ENCODE measurements around the gene CMSS1.

Gene CMSS1

DNA sequence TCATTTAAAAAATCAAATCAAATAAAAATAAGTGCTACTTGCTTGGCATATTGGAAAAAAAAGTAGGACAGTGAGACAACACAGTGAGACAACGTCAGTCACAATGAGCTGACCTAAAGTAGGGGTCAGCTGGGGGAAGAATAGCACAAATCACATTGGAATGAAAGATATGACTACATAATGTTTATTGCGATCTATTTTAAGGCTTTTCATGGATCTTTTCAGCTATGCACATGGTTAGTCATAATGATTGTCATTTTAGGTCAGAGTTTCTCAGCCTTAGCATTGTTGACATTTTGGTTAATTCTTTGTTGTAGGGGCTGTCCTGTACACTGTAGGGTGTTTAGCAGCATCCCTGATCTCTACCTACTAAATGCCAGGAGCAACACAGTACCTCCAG lies 44.5 kb downstream of the CMSS1 start:
- in situ Hi-C loops (cut with HindIII; ENCODE audit: low sequenced_read_pairs) = no loop called here
- TF ChIP-seq, protein P1, sequence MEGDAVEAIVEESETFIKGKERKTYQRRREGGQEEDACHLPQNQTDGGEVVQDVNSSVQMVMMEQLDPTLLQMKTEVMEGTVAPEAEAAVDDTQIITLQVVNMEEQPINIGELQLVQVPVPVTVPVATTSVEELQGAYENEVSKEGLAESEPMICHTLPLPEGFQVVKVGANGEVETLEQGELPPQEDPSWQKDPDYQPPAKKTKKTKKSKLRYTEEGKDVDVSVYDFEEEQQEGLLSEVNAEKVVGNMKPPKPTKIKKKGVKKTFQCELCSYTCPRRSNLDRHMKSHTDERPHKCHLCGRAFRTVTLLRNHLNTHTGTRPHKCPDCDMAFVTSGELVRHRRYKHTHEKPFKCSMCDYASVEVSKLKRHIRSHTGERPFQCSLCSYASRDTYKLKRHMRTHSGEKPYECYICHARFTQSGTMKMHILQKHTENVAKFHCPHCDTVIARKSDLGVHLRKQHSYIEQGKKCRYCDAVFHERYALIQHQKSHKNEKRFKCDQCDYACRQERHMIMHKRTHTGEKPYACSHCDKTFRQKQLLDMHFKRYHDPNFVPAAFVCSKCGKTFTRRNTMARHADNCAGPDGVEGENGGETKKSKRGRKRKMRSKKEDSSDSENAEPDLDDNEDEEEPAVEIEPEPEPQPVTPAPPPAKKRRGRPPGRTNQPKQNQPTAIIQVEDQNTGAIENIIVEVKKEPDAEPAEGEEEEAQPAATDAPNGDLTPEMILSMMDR (IDR thresholded peaks at IDR 0.05; ENCODE audit: low read depth, low read length, missing control alignments) = no peak
- no peak for DNase-seq (ENCODE audit: low read depth)
- H3K4me3 ChIP-seq (ENCODE audit: low read depth, low read length) = no peak overlapping the region

DNA sequence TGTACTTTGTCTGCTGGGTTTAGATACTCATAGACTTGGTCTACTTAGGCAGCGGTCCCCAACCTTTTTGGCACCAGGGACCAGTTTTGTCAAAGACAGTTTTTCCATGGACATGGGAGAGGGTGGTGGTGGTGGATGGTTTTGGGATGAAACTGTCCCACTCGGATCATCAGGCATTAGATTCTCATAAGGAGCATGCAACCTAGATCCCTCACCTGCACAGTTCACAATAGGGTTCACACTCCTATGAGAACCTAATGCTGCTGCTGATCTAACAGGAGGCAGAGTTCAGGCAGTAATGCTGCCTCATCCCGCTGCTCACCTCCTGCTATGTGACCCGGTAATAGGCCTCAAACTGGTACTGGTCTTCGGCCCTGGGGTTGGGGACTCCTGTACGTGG lies 45.3 kb downstream of the CMSS1 start:
- TF ChIP-seq, protein P1 (IDR thresholded peaks at IDR 0.05; ENCODE audit: low read depth, low read length, missing control alignments) = no peak
- in situ Hi-C loops (cut with HindIII; ENCODE audit: low sequenced_read_pairs) = no loop called here
- no peak overlapping the region for H3K4me3 ChIP-seq (ENCODE audit: low read depth, low read length)
- no peak for DNase-seq (ENCODE audit: low read depth)

DNA sequence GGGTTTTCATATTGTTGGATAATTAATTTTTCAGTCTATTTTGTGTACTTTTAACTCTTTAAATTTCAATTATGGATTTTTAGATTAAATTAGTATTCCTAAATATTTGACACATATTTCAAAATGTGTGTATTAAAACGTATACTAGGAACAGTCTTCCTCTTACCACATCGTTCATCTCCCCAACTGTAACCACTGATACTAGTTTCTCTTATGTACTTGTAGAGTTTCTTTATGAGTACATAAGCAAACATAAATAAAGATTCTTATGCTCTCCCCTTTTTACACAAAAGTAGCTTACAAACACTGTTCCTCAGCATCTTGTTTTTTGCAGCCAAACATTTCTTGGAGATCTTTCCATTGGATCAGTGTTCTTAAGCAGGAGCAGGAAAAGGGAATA lies 45.9 kb downstream of the CMSS1 start:
- TF ChIP-seq, protein P1 (IDR thresholded peaks at IDR 0.05; ENCODE audit: low read depth, low read length, missing control alignments) = no peak
- no peak overlapping the region for H3K4me3 ChIP-seq (ENCODE audit: low read depth, low read length)
- in situ Hi-C loops (cut with HindIII; ENCODE audit: low sequenced_read_pairs) = no loop called here
- DNase-seq (ENCODE audit: low read depth) = no peak

DNA sequence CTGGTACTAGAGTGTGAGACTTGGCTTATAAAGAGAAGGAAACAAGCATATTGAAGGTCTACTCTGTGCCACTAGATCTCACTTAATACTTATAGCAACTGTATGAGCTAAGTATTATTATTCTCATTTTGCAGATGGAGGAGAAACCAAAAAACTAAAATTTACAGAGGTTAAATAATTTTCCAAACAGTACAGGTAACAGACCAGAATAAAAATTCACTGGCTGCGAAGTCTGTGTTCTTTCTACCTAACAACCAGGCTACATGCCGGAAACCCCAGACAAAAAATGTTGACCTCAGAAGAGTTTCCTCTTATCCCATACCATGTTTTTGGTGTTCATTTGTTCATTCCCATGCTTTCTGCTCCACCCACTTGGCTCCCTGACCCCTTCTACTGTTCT lies 46.6 kb downstream of the CMSS1 start:
- H3K4me3 ChIP-seq (ENCODE audit: low read depth, low read length) = no peak overlapping the region
- in situ Hi-C loops (cut with HindIII; ENCODE audit: low sequenced_read_pairs) = no loop called here
- TF ChIP-seq, protein P1 (IDR thresholded peaks at IDR 0.05; ENCODE audit: low read depth, low read length, missing control alignments) = no peak
- DNase-seq (ENCODE audit: low read depth) = no peak

DNA sequence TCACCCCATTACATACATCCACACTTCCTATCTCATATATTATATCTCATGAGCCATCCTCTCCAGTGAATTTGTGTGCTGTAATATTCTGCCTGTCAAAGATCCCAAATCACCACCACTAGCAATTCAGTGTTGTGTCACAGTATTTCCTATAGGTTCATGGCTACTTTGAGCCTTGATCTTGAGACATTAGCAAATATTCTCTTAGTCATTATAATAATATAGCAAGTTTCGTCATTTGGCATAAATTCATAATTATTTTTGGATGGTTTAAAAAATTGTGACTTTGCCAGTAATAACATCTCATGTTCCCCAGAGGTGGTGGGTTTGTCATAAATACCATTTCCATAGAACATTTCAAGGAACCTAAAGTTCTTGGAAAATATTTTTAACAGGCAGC lies 47.7 kb downstream of the CMSS1 start:
- H3K4me3 ChIP-seq (ENCODE audit: low read depth, low read length) = no peak overlapping the region
- DNase-seq (ENCODE audit: low read depth) = no peak
- TF ChIP-seq, protein P1 (IDR thresholded peaks at IDR 0.05; ENCODE audit: low read depth, low read length, missing control alignments) = no peak
- in situ Hi-C loops (cut with HindIII; ENCODE audit: low sequenced_read_pairs) = no loop called here

DNA sequence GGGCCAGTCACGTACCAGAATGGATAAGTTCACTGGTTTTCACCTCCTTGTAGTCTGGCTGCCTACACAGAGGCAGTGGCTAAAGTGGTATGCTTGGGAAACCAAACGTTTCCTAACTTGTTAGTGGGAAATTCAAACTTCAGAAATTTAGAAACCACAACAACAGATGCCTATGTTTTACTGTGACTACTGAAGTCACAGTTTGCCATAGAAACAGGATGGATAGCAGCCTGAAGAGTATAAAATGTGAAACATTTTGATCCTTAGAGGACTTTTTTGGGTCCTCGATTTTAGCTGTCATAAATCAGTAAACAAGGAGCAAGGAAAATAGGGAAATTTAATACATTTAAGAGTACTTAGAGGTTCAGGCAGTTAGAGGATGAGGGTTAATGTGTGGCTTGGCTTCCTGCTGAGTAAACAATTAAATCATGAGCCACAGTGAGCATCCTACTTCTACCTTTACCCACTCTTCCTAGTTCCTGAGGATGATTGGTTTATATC lies 48.6 kb downstream of the CMSS1 start:
- no peak overlapping the region for H3K4me3 ChIP-seq (ENCODE audit: low read depth, low read length)
- TF ChIP-seq, protein P1 (IDR thresholded peaks at IDR 0.05; ENCODE audit: low read depth, low read length, missing control alignments) = no peak
- DNase-seq (ENCODE audit: low read depth) = peak; percentile 89
- in situ Hi-C loops (cut with HindIII; ENCODE audit: low sequenced_read_pairs) = no loop called here
